ENCODE measurements around the gene ITGA8. TPM values are rescaled to one million over a fixed set of nuclear protein-coding genes. Genes with fewer than 3 reads are reported as not detected.

Gene ITGA8
- total RNA-seq, 1 donor from 2014 or later: not detected

DNA sequence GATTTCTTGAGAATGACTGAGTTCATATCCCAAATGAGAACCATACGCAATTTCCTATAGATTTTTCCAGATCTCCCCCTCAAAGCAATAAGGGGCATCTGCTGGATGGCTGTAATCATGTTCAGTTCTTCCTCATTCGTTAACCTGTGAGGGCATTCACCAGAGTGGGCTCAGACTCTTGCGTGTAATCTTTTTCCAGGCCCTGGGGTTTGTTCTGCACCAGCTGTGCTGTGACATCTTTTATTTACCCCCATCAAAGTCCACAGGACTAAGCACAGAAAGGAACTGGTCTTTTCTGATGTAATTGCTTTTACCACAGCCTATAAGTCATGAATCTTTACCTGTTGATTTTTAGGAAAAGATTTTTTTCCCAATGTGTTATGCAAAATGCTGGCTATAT is 27.9 kb upstream of the ITGA8 start:
- H3K27ac Mint-ChIP-seq: no peak overlapping the region
- H3K4me3 Mint-ChIP-seq: no peak overlapping the region
- no peaks in the 10 kb centered on the region for H3K9me3 Mint-ChIP-seq
- peaks cover 3% of the 10 kb centered on the region for H3K27me3 Mint-ChIP-seq
- ChIA-PET CTCF (no interaction called here), POLR2A (no interaction called here)
- TF ChIP-seq, protein P1, sequence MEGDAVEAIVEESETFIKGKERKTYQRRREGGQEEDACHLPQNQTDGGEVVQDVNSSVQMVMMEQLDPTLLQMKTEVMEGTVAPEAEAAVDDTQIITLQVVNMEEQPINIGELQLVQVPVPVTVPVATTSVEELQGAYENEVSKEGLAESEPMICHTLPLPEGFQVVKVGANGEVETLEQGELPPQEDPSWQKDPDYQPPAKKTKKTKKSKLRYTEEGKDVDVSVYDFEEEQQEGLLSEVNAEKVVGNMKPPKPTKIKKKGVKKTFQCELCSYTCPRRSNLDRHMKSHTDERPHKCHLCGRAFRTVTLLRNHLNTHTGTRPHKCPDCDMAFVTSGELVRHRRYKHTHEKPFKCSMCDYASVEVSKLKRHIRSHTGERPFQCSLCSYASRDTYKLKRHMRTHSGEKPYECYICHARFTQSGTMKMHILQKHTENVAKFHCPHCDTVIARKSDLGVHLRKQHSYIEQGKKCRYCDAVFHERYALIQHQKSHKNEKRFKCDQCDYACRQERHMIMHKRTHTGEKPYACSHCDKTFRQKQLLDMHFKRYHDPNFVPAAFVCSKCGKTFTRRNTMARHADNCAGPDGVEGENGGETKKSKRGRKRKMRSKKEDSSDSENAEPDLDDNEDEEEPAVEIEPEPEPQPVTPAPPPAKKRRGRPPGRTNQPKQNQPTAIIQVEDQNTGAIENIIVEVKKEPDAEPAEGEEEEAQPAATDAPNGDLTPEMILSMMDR (IDR thresholded peaks at IDR 0.05): no peak
- no peaks in the 10 kb centered on the region for H3K4me1 Mint-ChIP-seq
- intact Hi-C loops (cut with micrococcal nuclease): no loop called here
- ATAC-seq (ENCODE audit: low read depth) (no peak), DNase-seq (no peak)
- no peaks in the 10 kb centered on the region for H3K36me3 Mint-ChIP-seq (ENCODE audit: low read depth)

DNA sequence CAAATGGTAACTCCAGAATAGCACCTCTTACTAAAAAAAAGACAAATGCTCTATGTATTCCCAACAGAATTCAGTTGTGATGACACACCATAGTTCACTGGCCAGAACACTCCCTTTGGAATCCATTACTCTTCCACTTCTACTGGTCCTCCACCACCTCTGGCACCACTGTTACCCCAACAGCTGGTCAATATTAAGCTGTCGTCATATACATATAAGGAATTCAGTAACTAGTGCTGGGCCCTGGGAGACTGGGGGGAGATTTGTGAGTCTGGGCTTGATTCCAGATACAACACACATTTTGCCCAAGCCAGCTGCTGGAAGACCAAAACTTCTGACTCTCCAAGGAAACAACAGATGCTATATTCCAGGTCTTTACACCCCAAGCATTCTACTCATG is 26.0 kb upstream of the ITGA8 start:
- Mint-ChIP-seq H3K27me3 (no peaks in the 10 kb centered on the region), H3K9me3 (no peaks in the 10 kb centered on the region), H3K36me3 (ENCODE audit: low read depth) (no peaks in the 10 kb centered on the region), H3K4me1 (no peaks in the 10 kb centered on the region), H3K4me3 (no peak overlapping the region), H3K27ac (no peak overlapping the region)
- no peak for DNase-seq
- no peak for ATAC-seq (ENCODE audit: low read depth)
- intact Hi-C loops (cut with micrococcal nuclease): no loop called here
- POLR2A ChIA-PET: no interaction called here
- TF ChIP-seq, protein P1 (IDR thresholded peaks at IDR 0.05): no peak
- CTCF ChIA-PET: no interaction called here

DNA sequence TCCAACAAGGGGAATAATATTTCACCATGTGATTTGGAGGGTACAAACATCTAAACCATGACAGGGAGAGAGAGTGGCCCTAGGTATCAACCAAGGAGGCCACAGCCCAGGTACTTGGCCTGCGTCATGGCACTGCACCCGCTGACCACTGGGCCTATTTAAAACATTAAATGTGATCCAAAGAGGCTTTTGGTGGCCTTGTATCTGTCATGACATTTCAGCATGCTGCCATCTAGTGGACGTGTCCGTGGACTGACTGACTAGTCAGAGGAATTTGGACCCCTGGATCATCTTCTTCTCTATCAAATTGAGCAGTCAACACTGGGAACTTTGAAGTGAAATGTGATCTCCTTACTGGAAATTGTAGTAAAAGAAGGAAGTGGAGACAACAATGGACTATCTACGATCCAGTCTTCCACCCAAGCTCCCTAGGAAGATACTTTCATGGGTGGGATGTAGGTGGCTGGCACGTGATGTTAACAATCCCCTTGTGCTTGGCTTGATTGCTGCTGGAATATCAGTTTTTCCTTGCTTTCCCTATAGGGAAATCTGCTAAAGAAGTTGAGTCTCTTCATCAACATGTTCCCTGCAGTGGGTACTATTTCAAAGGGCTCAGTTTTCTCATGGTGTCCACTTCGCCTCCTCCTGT is 24.6 kb upstream of the ITGA8 start:
- POLR2A ChIA-PET: no interaction called here
- no peak for DNase-seq
- Mint-ChIP-seq H3K27ac (no peak overlapping the region), H3K27me3 (no peaks in the 10 kb centered on the region), H3K4me1 (no peaks in the 10 kb centered on the region), H3K36me3 (ENCODE audit: low read depth) (no peaks in the 10 kb centered on the region), H3K4me3 (no peak overlapping the region), H3K9me3 (no peaks in the 10 kb centered on the region)
- TF ChIP-seq, protein P1 (IDR thresholded peaks at IDR 0.05): no peak
- no peak for ATAC-seq (ENCODE audit: low read depth)
- intact Hi-C loops (cut with micrococcal nuclease): no loop called here
- CTCF ChIA-PET: no interaction called here

DNA sequence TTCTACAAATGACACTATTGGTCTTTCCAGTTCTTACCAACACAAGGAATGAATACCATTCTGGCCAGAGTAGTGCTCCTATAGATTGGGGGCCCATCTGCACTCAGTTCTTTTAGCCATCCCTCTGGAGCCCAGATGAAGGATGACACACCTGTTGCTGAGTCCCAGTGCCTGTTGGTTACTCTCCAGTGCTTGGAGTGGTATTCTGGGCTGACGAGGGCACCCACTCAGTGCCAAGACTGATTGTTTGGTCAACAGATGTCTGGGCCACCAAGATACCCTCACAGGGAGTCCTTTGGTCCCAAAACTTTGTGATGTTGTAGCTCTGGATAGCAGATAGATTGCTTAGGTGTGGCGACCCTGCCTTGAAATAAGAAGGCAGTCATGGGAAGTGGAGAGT is 23.7 kb upstream of the ITGA8 start:
- Mint-ChIP-seq H3K36me3 (ENCODE audit: low read depth) (no peaks in the 10 kb centered on the region), H3K4me3 (no peak overlapping the region), H3K27me3 (no peaks in the 10 kb centered on the region), H3K4me1 (no peaks in the 10 kb centered on the region), H3K9me3 (no peaks in the 10 kb centered on the region), H3K27ac (no peak overlapping the region)
- TF ChIP-seq, protein P1 (IDR thresholded peaks at IDR 0.05): no peak
- ATAC-seq (ENCODE audit: low read depth) (no peak), DNase-seq (no peak)
- POLR2A ChIA-PET: no interaction called here
- intact Hi-C loops (cut with micrococcal nuclease): no loop called here
- CTCF ChIA-PET: no interaction called here

DNA sequence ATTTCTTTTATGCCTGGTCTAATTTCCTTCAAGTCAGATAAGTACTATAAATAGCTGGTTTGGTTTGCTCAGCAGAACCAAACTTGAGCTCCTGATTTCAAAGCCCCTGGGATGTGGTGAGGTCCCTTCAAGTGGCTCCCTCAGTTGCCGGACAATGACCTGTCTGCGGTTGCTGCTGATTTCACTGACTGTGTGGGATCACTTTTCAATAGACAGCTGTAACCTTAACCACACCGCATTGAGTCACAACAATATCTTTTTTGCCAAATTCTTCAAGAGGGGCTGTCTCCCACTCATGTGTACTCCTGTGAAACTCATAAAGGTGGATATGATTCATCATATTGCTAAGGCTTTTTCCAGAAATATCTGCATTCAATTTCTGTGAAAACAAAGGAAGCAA is 23.1 kb upstream of the ITGA8 start:
- Mint-ChIP-seq H3K4me1 (no peaks in the 10 kb centered on the region), H3K9me3 (no peaks in the 10 kb centered on the region), H3K27me3 (no peaks in the 10 kb centered on the region), H3K4me3 (no peak overlapping the region), H3K36me3 (ENCODE audit: low read depth) (no peaks in the 10 kb centered on the region), H3K27ac (no peak overlapping the region)
- TF ChIP-seq, protein P1 (IDR thresholded peaks at IDR 0.05): no peak
- ChIA-PET CTCF (no interaction called here), POLR2A (no interaction called here)
- no peak for ATAC-seq (ENCODE audit: low read depth)
- intact Hi-C loops (cut with micrococcal nuclease): no loop called here
- DNase-seq: no peak

Data from activated B cell treated with CpG ODN at 0.5 μM for 24 hours (primary cell).